GM12873 (cell line): Measurements from ENCODE around the gene SPO11.

ENCODE experiments used
- CTCF ChIP-seq: IDR thresholded peaks from 2 replicates; pipeline ENCODE4 v1.5.1; 2012; ENCODE audit warnings: low read depth, mild to moderate bottlenecking, moderate library complexity, low read length, control low read depth; ENCODE audit not compliant: insufficient read depth; ENCODE audit errors: missing control alignments

The SPO11 gene

GRCh38 chr20:57288651-57289277 is 40.8 kb upstream of the SPO11 start:
- no peak for TF ChIP-seq CTCF

GRCh38 chr20:57289391-57290177 is 40.0 kb upstream of the SPO11 start:
- no peak for TF ChIP-seq CTCF

- TF ChIP-seq CTCF = no peak
These were observed 39.5 kb upstream of the SPO11 start for GRCh38 chr20:57290178-57290484.

GRCh38 chr20:57291003-57291402 is 38.6 kb upstream of the SPO11 start:
- peak; percentile 20 for TF ChIP-seq CTCF

- TF ChIP-seq CTCF = no peak
These were observed 37.9 kb upstream of the SPO11 start for GRCh38 chr20:57291694-57292093.

GRCh38 chr20:57292611-57293010 is 37.0 kb upstream of the SPO11 start:
- no peak for TF ChIP-seq CTCF

- no peak for TF ChIP-seq CTCF
These were observed 35.6 kb upstream of the SPO11 start for GRCh38 chr20:57293995-57294394.
